ENCODE results near the gene SPDYE17.
"Not testable (repeated sequence)": the region's sequence is repeated elsewhere in the genome, so short reads cannot be mapped to it uniquely, and the experiment has no call there.

SPDYE17 gene

GRCh38 chr7:76981187-76981970 is 50.8 kb downstream of the SPDYE17 start:
- POLR2A ChIA-PET; H3K4me3 ChIP-seq (ENCODE audit: control insufficient read depth in 1 of 7, extremely low read depth in 1 of 7, insufficient read depth in 4 of 7, low read depth in 2 of 7, low read length in 6 of 7); H3K27me3 ChIP-seq (replicated peaks in 2 of 5; ENCODE audit: control insufficient read depth in 4 of 5, insufficient read depth in 5 of 5, low read length in 4 of 5); H3K27ac ChIP-seq (ENCODE audit: insufficient read depth in 1 of 2, low read depth in 1 of 2, low read length in 2 of 2, poor library complexity in 1 of 2, severe bottlenecking in 2 of 2); H3K9me3 ChIP-seq (ENCODE audit: control extremely low read depth in 1 of 5, control insufficient read depth in 4 of 5, insufficient read depth in 2 of 5, low read depth in 1 of 5, low read length in 4 of 5); H3K4me1 ChIP-seq (ENCODE audit: control extremely low read depth in 1 of 4, control insufficient read depth in 4 of 4, insufficient read depth in 4 of 4, low read length in 3 of 4); CTCF ChIA-PET; DNase-seq: not testable (repeated sequence)
- no CpG with 5 or more reads among the region's 26 CpGs for WGBS (ENCODE audit: insufficient coverage)
- H3K36me3 ChIP-seq (ENCODE audit: control insufficient read depth in 4 of 4, insufficient read depth in 4 of 4, low read length in 3 of 4): peaks cover 0 to 11% (median 2%) of the 10 kb centered on the region in 4 experiments

- CTCF ChIA-PET: not testable (repeated sequence)
These were observed 51.6 kb downstream of the SPDYE17 start for GRCh38 chr7:76980576-76980975.

GRCh38 chr7:76977761-76978367 is 54.3 kb downstream of the SPDYE17 start:
- H3K4me3 ChIP-seq (ENCODE audit: control insufficient read depth in 1 of 7, extremely low read depth in 1 of 7, insufficient read depth in 4 of 7, low read depth in 2 of 7, low read length in 6 of 7); H3K27ac ChIP-seq (ENCODE audit: insufficient read depth in 1 of 2, low read depth in 1 of 2, low read length in 2 of 2, poor library complexity in 1 of 2, severe bottlenecking in 2 of 2); POLR2A ChIA-PET; H3K4me1 ChIP-seq (ENCODE audit: control extremely low read depth in 1 of 4, control insufficient read depth in 4 of 4, insufficient read depth in 4 of 4, low read length in 3 of 4); H3K27me3 ChIP-seq (replicated peaks in 2 of 5; ENCODE audit: control insufficient read depth in 4 of 5, insufficient read depth in 5 of 5, low read length in 4 of 5); CTCF ChIA-PET; H3K9me3 ChIP-seq (ENCODE audit: control extremely low read depth in 1 of 5, control insufficient read depth in 4 of 5, insufficient read depth in 2 of 5, low read depth in 1 of 5, low read length in 4 of 5); DNase-seq: not testable (repeated sequence)
- WGBS (ENCODE audit: insufficient coverage): no CpG with 5 or more reads among the region's 13 CpGs
- H3K36me3 ChIP-seq (ENCODE audit: control insufficient read depth in 4 of 4, insufficient read depth in 4 of 4, low read length in 3 of 4): peaks cover 0 to 11% (median 2%) of the 10 kb centered on the region in 4 experiments

More at GRCh38 chr7:76980576-76980975, 51.6 kb downstream of the SPDYE17 start:
- H3K9me3 ChIP-seq (ENCODE audit: control extremely low read depth in 1 of 5, control insufficient read depth in 4 of 5, insufficient read depth in 2 of 5, low read depth in 1 of 5, low read length in 4 of 5); POLR2A ChIA-PET; H3K27me3 ChIP-seq (replicated peaks in 2 of 5; ENCODE audit: control insufficient read depth in 4 of 5, insufficient read depth in 5 of 5, low read length in 4 of 5); H3K27ac ChIP-seq (ENCODE audit: insufficient read depth in 1 of 2, low read depth in 1 of 2, low read length in 2 of 2, poor library complexity in 1 of 2, severe bottlenecking in 2 of 2); DNase-seq; H3K4me1 ChIP-seq (ENCODE audit: control extremely low read depth in 1 of 4, control insufficient read depth in 4 of 4, insufficient read depth in 4 of 4, low read length in 3 of 4); H3K4me3 ChIP-seq (ENCODE audit: control insufficient read depth in 1 of 7, extremely low read depth in 1 of 7, insufficient read depth in 4 of 7, low read depth in 2 of 7, low read length in 6 of 7): not testable (repeated sequence)
- H3K36me3 ChIP-seq (ENCODE audit: control insufficient read depth in 4 of 4, insufficient read depth in 4 of 4, low read length in 3 of 4): peaks cover 0 to 11% (median 2%) of the 10 kb centered on the region in 4 experiments
- WGBS (ENCODE audit: insufficient coverage): 98% methylated on average over 19 of the region's 21 CpGs

GRCh38 chr7:76974793-76975579 is 57.2 kb downstream of the SPDYE17 start:
- 97% methylated on average over 7 of the region's 27 CpGs for WGBS (ENCODE audit: insufficient coverage)
- H3K27ac ChIP-seq (ENCODE audit: insufficient read depth in 1 of 2, low read depth in 1 of 2, low read length in 2 of 2, poor library complexity in 1 of 2, severe bottlenecking in 2 of 2); POLR2A ChIA-PET; CTCF ChIA-PET; H3K4me1 ChIP-seq (ENCODE audit: control extremely low read depth in 1 of 4, control insufficient read depth in 4 of 4, insufficient read depth in 4 of 4, low read length in 3 of 4); H3K36me3 ChIP-seq (ENCODE audit: control insufficient read depth in 4 of 4, insufficient read depth in 4 of 4, low read length in 3 of 4); DNase-seq; H3K9me3 ChIP-seq (ENCODE audit: control extremely low read depth in 1 of 5, control insufficient read depth in 4 of 5, insufficient read depth in 2 of 5, low read depth in 1 of 5, low read length in 4 of 5); H3K4me3 ChIP-seq (ENCODE audit: control insufficient read depth in 1 of 7, extremely low read depth in 1 of 7, insufficient read depth in 4 of 7, low read depth in 2 of 7, low read length in 6 of 7); H3K27me3 ChIP-seq (replicated peaks in 2 of 5; ENCODE audit: control insufficient read depth in 4 of 5, insufficient read depth in 5 of 5, low read length in 4 of 5): not testable (repeated sequence)

GRCh38 chr7:76974336-76974735 is 57.8 kb downstream of the SPDYE17 start:
- H3K9me3 ChIP-seq (ENCODE audit: control extremely low read depth in 1 of 5, control insufficient read depth in 4 of 5, insufficient read depth in 2 of 5, low read depth in 1 of 5, low read length in 4 of 5); H3K4me1 ChIP-seq (ENCODE audit: control extremely low read depth in 1 of 4, control insufficient read depth in 4 of 4, insufficient read depth in 4 of 4, low read length in 3 of 4); H3K4me3 ChIP-seq (ENCODE audit: control insufficient read depth in 1 of 7, extremely low read depth in 1 of 7, insufficient read depth in 4 of 7, low read depth in 2 of 7, low read length in 6 of 7); H3K36me3 ChIP-seq (ENCODE audit: control insufficient read depth in 4 of 4, insufficient read depth in 4 of 4, low read length in 3 of 4); POLR2A ChIA-PET; CTCF ChIA-PET; H3K27ac ChIP-seq (ENCODE audit: insufficient read depth in 1 of 2, low read depth in 1 of 2, low read length in 2 of 2, poor library complexity in 1 of 2, severe bottlenecking in 2 of 2); H3K27me3 ChIP-seq (replicated peaks in 2 of 5; ENCODE audit: control insufficient read depth in 4 of 5, insufficient read depth in 5 of 5, low read length in 4 of 5); DNase-seq: not testable (repeated sequence)
- 100% methylated on average over 2 of the region's 12 CpGs for WGBS (ENCODE audit: insufficient coverage)

DNA sequence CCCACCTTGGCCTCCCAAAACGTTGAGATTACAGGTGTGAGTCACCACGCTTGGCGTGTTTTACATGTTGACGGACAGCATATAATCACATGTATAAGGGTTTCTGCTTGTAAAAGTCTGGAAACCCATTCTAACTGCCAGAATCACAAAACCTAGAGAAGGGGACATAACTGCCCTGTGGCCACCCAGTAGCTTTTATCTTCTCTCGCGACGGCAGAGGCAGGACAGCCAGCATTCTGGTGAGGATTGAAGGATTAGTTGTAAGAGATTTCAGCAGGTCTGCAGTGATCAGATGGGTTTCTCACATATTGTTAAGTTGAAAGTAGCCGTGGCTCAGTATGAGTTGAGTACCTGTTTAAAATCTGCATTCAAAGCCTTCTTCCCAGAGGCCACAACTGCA is 59.8 kb downstream of the SPDYE17 start:
- WGBS (ENCODE audit: insufficient coverage): 100% methylated on average over 3 of the region's 8 CpGs
- H3K4me1 ChIP-seq (ENCODE audit: control extremely low read depth in 1 of 4, control insufficient read depth in 4 of 4, insufficient read depth in 4 of 4, low read length in 3 of 4); H3K4me3 ChIP-seq (ENCODE audit: control insufficient read depth in 1 of 7, extremely low read depth in 1 of 7, insufficient read depth in 4 of 7, low read depth in 2 of 7, low read length in 6 of 7); H3K27me3 ChIP-seq (replicated peaks in 2 of 5; ENCODE audit: control insufficient read depth in 4 of 5, insufficient read depth in 5 of 5, low read length in 4 of 5); H3K27ac ChIP-seq (ENCODE audit: insufficient read depth in 1 of 2, low read depth in 1 of 2, low read length in 2 of 2, poor library complexity in 1 of 2, severe bottlenecking in 2 of 2); POLR2A ChIA-PET; H3K9me3 ChIP-seq (ENCODE audit: control extremely low read depth in 1 of 5, control insufficient read depth in 4 of 5, insufficient read depth in 2 of 5, low read depth in 1 of 5, low read length in 4 of 5); H3K36me3 ChIP-seq (ENCODE audit: control insufficient read depth in 4 of 4, insufficient read depth in 4 of 4, low read length in 3 of 4); DNase-seq; CTCF ChIA-PET: not testable (repeated sequence)

All from common myeloid progenitor, CD34-positive (primary cell).